Measurements from ENCODE around the gene CCR5.

The CCR5 gene

DNA sequence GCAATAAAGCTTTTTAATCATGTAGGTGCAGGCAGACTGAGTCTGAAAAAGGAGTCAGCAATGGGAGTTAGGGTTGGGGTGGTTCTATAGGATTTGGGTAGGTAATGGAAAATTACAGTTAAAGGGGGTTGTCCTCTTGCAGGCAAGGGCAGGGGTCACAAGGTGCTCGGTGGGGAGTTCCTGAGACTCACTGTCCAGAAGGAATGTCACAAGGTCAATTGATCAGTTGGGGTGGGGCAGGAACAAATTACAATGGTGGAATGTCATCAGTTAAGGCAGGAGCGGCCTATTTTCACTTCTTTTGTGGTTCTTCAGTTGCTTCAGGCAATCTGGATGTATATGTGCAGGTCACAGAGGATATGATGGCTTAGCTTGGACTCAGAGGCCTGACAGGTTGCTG is 22.3 kb downstream of the CCR5 start:
- no peaks in the 10 kb centered on the region for H3K4me1 ChIP-seq (ENCODE audit: insufficient read depth, low read length)
- H3K4me3 ChIP-seq (ENCODE audit: low read depth in 1 of 2, low read length in 2 of 2): no peak overlapping the region
- H3K36me3 ChIP-seq (ENCODE audit: insufficient read depth, low read length): no peaks in the 10 kb centered on the region
- H3K9me3 ChIP-seq (ENCODE audit: low read length): no peaks in the 10 kb centered on the region
- no peak overlapping the region for H3K9ac ChIP-seq (ENCODE audit: low read length)
- H3K27ac ChIP-seq (ENCODE audit: low read depth, low read length): no peak overlapping the region
- no peaks in the 10 kb centered on the region for H3K27me3 ChIP-seq (ENCODE audit: control insufficient read depth in 1 of 2, insufficient read depth in 2 of 2, low read length in 2 of 2)

DNA sequence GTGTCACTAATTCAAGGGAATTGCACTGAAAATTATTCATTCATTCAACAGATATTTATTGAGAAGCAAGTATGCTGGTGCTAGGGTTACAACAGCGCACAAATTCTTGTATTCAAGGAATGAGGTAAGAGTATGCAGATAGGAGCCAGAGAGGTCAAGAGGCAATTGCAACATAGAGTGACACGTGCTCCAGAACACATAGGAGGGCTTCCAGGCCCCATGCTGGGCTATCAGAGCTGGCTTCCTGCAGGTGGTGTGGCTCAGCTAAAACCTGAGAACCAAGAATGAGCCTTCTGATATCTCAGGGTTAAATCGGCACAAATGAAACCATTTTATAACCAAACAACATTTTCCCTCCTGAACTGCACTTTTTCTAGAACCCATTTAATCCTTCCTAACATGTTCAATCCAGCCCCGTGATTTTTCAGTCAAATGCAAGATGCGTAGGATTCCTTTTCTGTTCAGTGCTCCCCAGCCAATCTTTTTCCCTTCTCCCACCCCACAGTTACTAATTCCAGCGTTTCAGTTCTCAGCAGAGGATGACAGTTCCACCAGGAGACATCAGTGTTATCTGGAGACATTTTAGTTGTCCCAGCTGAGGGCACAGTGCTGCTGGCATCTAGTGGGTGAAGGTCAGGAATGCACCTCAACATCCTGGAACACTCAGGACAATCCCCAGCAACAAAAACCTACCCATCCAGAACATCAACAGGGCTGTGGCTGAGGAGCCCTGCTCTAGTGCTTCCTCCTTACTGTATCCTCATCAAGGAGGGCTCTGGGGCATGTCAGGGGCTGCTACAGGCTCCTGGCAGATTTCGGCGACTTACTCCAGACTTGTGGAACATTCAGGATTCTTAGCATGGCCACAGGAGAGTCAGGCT is 23.0 kb downstream of the CCR5 start:
- no peaks in the 10 kb centered on the region for H3K9me3 ChIP-seq (ENCODE audit: low read length)
- no peak overlapping the region for H3K9ac ChIP-seq (ENCODE audit: low read length)
- no peaks in the 10 kb centered on the region for H3K4me1 ChIP-seq (ENCODE audit: insufficient read depth, low read length)
- H3K4me3 ChIP-seq (ENCODE audit: low read depth in 1 of 2, low read length in 2 of 2): no peak overlapping the region
- H3K27me3 ChIP-seq (ENCODE audit: control insufficient read depth in 1 of 2, insufficient read depth in 2 of 2, low read length in 2 of 2): no peaks in the 10 kb centered on the region
- H3K36me3 ChIP-seq (ENCODE audit: insufficient read depth, low read length): no peaks in the 10 kb centered on the region
- H3K27ac ChIP-seq (ENCODE audit: low read depth, low read length): no peak overlapping the region

DNA sequence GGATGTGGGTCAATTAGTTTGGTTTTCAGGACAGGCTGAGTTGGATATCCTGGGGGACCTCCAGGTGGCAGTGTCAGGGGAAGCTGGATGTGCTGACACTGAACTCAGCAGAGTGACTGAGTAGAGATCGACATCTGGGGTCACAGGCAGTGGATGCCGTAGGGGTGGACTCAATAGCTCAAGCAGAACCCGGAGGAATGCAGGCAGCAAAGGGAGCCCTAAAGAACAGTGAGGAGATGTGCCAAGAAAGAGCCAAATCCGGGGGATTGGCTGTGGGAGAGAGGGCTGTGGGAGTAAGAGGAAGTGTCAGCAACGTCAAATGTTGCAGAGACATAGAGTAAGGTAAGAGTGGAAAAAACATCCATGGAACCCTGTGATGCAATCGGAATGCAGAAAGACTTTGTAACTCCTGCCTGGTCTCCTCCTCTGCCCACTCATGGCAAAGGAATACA is 24.5 kb downstream of the CCR5 start:
- H3K27me3 ChIP-seq (ENCODE audit: control insufficient read depth in 1 of 2, insufficient read depth in 2 of 2, low read length in 2 of 2): no peaks in the 10 kb centered on the region
- H3K27ac ChIP-seq (ENCODE audit: low read depth, low read length): no peak overlapping the region
- no peaks in the 10 kb centered on the region for H3K9me3 ChIP-seq (ENCODE audit: low read length)
- H3K4me1 ChIP-seq (ENCODE audit: insufficient read depth, low read length): no peaks in the 10 kb centered on the region
- no peaks in the 10 kb centered on the region for H3K36me3 ChIP-seq (ENCODE audit: insufficient read depth, low read length)
- no peak overlapping the region for H3K4me3 ChIP-seq (ENCODE audit: low read depth in 1 of 2, low read length in 2 of 2)
- no peak overlapping the region for H3K9ac ChIP-seq (ENCODE audit: low read length)

DNA sequence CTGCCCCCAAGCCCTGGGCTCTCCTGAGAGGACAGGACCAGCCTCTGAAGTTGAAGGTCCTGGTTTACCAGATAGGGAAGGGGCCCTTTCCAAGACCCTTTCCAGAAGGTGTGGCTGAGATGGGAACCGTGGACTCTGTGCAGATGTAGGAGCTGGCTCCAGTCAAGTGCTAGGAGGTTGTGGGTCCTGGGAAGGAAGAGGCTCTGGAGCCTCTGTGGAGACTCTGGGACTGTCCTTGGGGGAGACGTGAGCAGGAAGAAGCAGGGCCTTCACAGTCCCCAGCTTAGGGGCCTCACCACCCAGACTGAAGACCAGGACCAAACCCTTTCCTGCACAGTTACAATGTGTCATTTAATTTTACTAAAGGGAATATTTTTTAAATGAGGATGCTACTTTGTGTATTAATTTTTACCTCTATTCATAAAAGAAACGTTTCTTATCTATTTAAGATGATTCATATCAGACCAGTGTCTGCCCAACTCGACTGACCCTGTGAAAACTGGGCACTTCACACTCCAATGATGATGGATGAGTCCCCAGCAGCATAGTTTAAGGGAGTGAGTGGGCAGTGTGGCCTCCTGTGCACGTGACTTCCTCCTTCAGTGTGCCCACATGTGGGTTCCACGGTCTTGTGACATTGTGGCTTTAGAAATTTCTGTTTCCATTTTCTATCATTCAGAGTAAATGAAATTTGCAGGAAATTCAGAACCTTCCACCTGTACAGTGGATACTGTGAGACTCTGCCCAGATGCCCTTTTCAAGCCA is 25.2 kb downstream of the CCR5 start:
- no peak overlapping the region for H3K4me3 ChIP-seq (ENCODE audit: low read depth in 1 of 2, low read length in 2 of 2)
- H3K4me1 ChIP-seq (ENCODE audit: insufficient read depth, low read length): no peaks in the 10 kb centered on the region
- no peak overlapping the region for H3K9ac ChIP-seq (ENCODE audit: low read length)
- H3K27me3 ChIP-seq (ENCODE audit: control insufficient read depth in 1 of 2, insufficient read depth in 2 of 2, low read length in 2 of 2): no peaks in the 10 kb centered on the region
- H3K27ac ChIP-seq (ENCODE audit: low read depth, low read length): no peak overlapping the region
- H3K9me3 ChIP-seq (ENCODE audit: low read length): no peaks in the 10 kb centered on the region
- H3K36me3 ChIP-seq (ENCODE audit: insufficient read depth, low read length): no peaks in the 10 kb centered on the region

DNA sequence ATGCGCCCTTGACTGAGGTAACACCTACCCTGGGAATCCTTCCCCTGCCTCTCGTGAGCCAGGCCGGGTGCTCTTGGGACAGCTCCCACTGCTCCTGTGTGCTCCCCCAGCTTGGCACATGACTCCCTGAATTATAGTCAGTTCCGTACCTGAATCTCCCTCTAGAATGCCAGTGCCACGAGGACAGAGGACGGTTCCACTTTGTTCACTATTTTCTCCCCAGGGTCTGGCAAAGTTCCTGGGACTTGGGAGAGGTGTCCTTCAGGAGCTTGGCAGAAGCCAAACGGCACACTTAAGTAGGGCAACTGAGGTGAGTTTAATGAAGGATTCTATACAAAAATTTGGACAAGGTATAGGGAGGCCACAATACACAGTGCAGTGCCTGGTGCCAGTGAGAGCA is 26.4 kb downstream of the CCR5 start:
- Histone ChIP-seq H3K4me1 (ENCODE audit: insufficient read depth, low read length) (no peaks in the 10 kb centered on the region), H3K9ac (ENCODE audit: low read length) (no peak overlapping the region), H3K27ac (ENCODE audit: low read depth, low read length) (no peak overlapping the region), H3K4me3 (ENCODE audit: low read depth in 1 of 2, low read length in 2 of 2) (no peak overlapping the region), H3K9me3 (ENCODE audit: low read length) (no peaks in the 10 kb centered on the region), H3K27me3 (ENCODE audit: control insufficient read depth in 1 of 2, insufficient read depth in 2 of 2, low read length in 2 of 2) (no peaks in the 10 kb centered on the region), H3K36me3 (ENCODE audit: insufficient read depth, low read length) (no peaks in the 10 kb centered on the region)

DNA sequence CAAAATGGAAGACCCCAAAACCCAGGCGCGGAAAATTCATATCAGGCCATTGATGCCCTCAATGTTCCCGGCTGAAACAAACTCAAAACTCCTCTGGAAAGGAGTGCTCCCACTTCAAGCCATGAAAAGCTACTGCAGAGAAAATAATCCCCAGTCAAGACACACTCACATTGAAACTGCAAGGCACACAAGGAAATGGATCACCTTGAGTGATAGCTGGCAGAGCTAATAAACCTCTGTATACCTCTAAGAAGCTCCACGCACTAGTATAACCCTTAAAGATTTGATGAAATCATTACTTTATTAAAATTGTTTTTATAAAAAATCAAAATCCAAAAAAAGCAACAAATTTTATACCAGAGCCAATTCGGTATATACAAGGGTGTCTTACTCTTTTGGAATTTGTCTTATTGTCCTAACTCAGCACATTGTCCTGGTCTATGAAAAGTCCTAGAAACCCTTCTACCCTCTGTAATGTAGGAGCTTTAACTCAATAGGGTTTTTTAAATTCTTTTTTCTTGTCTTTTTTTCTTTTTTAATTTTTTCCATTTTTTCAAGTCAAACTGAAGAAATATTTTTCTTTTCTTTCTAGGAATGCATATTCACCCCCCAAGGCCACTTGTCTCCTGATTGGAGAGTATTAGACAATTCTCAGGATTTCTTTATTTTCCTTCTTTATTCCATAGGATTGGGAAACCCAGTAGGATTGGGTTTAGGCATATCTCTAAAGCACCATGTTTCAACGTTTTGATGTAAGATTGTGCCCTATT is 27.6 kb downstream of the CCR5 start:
- no peaks in the 10 kb centered on the region for H3K36me3 ChIP-seq (ENCODE audit: insufficient read depth, low read length)
- no peaks in the 10 kb centered on the region for H3K4me1 ChIP-seq (ENCODE audit: insufficient read depth, low read length)
- no peak overlapping the region for H3K9ac ChIP-seq (ENCODE audit: low read length)
- no peaks in the 10 kb centered on the region for H3K9me3 ChIP-seq (ENCODE audit: low read length)
- H3K27me3 ChIP-seq (ENCODE audit: control insufficient read depth in 1 of 2, insufficient read depth in 2 of 2, low read length in 2 of 2): no peaks in the 10 kb centered on the region
- no peak overlapping the region for H3K27ac ChIP-seq (ENCODE audit: low read depth, low read length)
- H3K4me3 ChIP-seq (ENCODE audit: low read depth in 1 of 2, low read length in 2 of 2): no peak overlapping the region

DNA sequence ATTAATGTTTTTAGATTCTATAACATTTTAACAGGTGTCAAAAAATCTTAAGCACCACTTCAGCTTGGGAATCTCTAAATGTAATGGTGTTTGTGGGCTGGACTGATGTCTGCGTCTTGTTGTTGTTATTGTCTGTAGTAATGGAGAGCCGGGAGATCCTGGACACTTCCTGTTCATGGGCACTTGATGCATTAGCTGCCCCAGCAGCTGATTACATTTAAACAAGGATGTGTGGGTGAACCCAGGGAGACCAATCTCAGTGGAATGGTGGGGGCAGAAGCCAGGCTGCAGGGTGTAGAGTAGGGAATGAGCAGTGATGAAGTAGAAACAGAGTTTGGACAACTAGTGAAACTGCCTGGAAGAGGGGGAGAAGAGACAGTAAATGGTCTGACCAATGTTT is 28.4 kb downstream of the CCR5 start:
- Histone ChIP-seq H3K27ac (ENCODE audit: low read depth, low read length) (no peak overlapping the region), H3K4me3 (ENCODE audit: low read depth in 1 of 2, low read length in 2 of 2) (no peak overlapping the region), H3K4me1 (ENCODE audit: insufficient read depth, low read length) (no peaks in the 10 kb centered on the region), H3K36me3 (ENCODE audit: insufficient read depth, low read length) (no peaks in the 10 kb centered on the region), H3K9me3 (ENCODE audit: low read length) (no peaks in the 10 kb centered on the region), H3K27me3 (ENCODE audit: control insufficient read depth in 1 of 2, insufficient read depth in 2 of 2, low read length in 2 of 2) (no peaks in the 10 kb centered on the region), H3K9ac (ENCODE audit: low read length) (no peak overlapping the region)

DNA sequence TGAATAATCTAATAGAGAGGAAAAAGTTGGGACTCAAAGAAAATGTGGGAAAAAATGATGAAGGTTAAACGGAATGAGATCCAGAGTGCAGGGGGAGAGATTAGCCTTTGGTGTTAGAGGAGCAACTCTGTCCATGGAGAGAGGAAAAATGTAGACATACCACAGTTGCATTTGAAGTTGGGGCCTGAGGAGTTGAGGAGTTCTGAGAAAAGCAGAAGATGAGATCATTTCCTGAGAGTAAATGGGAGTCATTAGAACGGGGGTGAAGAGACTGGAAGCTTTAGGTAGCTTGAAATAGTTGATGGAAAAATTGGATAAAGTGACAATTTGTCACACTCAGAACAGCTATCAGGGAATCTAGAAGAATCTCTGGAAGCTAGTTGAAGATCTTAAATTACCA is 28.8 kb downstream of the CCR5 start:
- H3K4me1 ChIP-seq (ENCODE audit: insufficient read depth, low read length): no peaks in the 10 kb centered on the region
- H3K36me3 ChIP-seq (ENCODE audit: insufficient read depth, low read length): no peaks in the 10 kb centered on the region
- no peaks in the 10 kb centered on the region for H3K9me3 ChIP-seq (ENCODE audit: low read length)
- H3K9ac ChIP-seq (ENCODE audit: low read length): no peak overlapping the region
- no peak overlapping the region for H3K4me3 ChIP-seq (ENCODE audit: low read depth in 1 of 2, low read length in 2 of 2)
- no peaks in the 10 kb centered on the region for H3K27me3 ChIP-seq (ENCODE audit: control insufficient read depth in 1 of 2, insufficient read depth in 2 of 2, low read length in 2 of 2)
- H3K27ac ChIP-seq (ENCODE audit: low read depth, low read length): no peak overlapping the region

DNA sequence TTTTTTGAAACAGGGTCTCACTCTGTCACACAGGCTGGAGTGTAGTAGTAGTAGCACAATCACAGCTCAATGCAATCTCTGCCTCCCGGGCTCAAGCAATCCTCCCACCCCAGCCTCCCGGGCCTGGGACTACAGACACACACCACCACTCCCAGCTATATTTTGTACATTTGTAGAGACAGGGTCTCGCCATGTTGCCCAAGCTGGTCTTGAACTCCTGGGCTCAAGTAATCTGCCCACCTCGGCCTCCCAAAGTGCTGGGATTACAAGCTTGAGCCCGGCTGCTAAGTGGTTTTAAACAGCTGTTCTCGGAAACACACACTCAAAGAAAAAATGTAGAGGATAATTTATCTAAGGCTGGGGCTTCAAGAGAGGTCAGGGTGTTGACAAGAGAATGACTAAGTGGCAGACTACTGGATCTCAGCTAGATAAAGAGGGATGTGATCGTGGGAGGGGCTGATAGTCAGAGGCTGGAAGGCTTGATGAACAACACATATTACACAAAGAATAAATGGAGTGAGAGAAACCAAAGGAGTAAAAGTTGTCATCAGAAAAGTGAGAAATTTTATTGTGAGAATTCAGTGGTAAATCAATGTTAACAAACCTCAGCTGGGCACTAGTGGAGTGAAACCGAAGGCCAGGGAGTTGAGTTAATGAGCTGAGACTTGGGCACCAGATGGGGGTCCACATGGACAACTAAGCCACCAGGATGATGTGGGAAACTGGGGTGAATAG is 29.4 kb downstream of the CCR5 start:
- Histone ChIP-seq H3K27ac (ENCODE audit: low read depth, low read length) (no peak overlapping the region), H3K4me3 (ENCODE audit: low read depth in 1 of 2, low read length in 2 of 2) (no peak overlapping the region), H3K27me3 (ENCODE audit: control insufficient read depth in 1 of 2, insufficient read depth in 2 of 2, low read length in 2 of 2) (no peaks in the 10 kb centered on the region), H3K9ac (ENCODE audit: low read length) (no peak overlapping the region), H3K36me3 (ENCODE audit: insufficient read depth, low read length) (no peaks in the 10 kb centered on the region), H3K4me1 (ENCODE audit: insufficient read depth, low read length) (no peaks in the 10 kb centered on the region), H3K9me3 (ENCODE audit: low read length) (no peaks in the 10 kb centered on the region)

DNA sequence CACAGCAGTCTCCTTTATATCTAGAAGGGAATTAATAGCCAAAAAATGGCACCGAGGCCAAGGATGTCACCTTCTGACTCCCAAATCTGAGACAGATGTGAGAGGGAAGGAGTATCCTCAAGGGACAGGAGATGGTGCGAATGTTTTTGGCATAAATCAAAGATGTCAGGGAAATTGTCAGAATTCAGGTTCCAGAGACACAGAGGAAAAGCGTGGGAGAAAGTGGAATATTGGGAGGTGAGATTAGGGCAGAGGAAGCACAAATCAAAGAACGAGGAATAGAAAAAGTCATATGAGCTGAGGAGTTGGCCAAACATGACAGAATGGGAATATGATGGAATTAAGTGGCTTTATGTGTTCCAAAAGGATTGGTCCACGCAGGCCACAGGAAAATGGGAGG is 30.1 kb downstream of the CCR5 start:
- Histone ChIP-seq H3K4me3 (ENCODE audit: low read depth in 1 of 2, low read length in 2 of 2) (no peak overlapping the region), H3K4me1 (ENCODE audit: insufficient read depth, low read length) (no peaks in the 10 kb centered on the region)

DNA sequence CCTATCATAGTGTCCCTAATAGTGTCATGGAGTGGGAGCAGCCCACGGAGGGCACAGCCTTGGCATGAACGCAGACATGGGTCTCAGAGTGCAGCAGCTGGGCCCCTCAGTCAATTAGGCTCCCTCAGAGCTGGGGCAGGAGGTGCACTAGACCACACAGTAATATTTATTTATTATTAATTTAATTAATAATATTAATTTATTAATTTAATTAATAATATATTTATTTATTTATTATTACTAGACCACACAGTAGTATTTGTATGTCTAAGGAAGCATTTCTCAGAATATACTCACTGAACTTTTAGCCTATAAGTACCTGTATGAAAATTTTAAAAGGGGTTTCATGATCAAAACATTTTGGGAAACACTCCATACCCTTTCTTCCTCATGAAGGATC is 30.8 kb downstream of the CCR5 start:
- Histone ChIP-seq H3K9ac (ENCODE audit: low read length) (no peak overlapping the region), H3K4me1 (ENCODE audit: insufficient read depth, low read length) (no peaks in the 10 kb centered on the region), H3K4me3 (ENCODE audit: low read depth in 1 of 2, low read length in 2 of 2) (no peak overlapping the region)

More for the DNA sequence above, 30.1 kb downstream of the CCR5 start:
- H3K27ac ChIP-seq (ENCODE audit: low read depth, low read length): no peak overlapping the region
- no peak overlapping the region for H3K9ac ChIP-seq (ENCODE audit: low read length)
- H3K9me3 ChIP-seq (ENCODE audit: low read length): no peaks in the 10 kb centered on the region
- no peaks in the 10 kb centered on the region for H3K27me3 ChIP-seq (ENCODE audit: control insufficient read depth in 1 of 2, insufficient read depth in 2 of 2, low read length in 2 of 2)
- H3K36me3 ChIP-seq (ENCODE audit: insufficient read depth, low read length): no peaks in the 10 kb centered on the region

More for the DNA sequence above, 30.8 kb downstream of the CCR5 start:
- H3K36me3 ChIP-seq (ENCODE audit: insufficient read depth, low read length): no peaks in the 10 kb centered on the region
- H3K27me3 ChIP-seq (ENCODE audit: control insufficient read depth in 1 of 2, insufficient read depth in 2 of 2, low read length in 2 of 2): no peaks in the 10 kb centered on the region
- H3K27ac ChIP-seq (ENCODE audit: low read depth, low read length): no peak overlapping the region
- H3K9me3 ChIP-seq (ENCODE audit: low read length): no peaks in the 10 kb centered on the region

Measured in muscle layer of colon (tissue), 2 donors.